ENCODE measurements around the gene PHC2.

Gene PHC2

GRCh38 chr1:33377013-33377412 is 53.9 kb downstream of the PHC2 start:
- Mint-ChIP-seq H3K4me1 (peaks cover 47% of the 10 kb centered on the region), H3K27ac (no peak overlapping the region), H3K36me3 (no peaks in the 10 kb centered on the region), H3K4me3 (no peak overlapping the region), H3K27me3 (no peaks in the 10 kb centered on the region), H3K9me3 (no peaks in the 10 kb centered on the region)

GRCh38 chr1:33375316-33375715 is 55.6 kb downstream of the PHC2 start:
- Mint-ChIP-seq H3K36me3 (no peaks in the 10 kb centered on the region), H3K4me3 (no peak overlapping the region), H3K27ac (no peak overlapping the region), H3K27me3 (no peaks in the 10 kb centered on the region), H3K4me1 (peaks cover 36% of the 10 kb centered on the region), H3K9me3 (no peaks in the 10 kb centered on the region)

GRCh38 chr1:33374336-33375105 is 56.4 kb downstream of the PHC2 start:
- no peaks in the 10 kb centered on the region for H3K27me3 Mint-ChIP-seq
- H3K9me3 Mint-ChIP-seq, result no peaks in the 10 kb centered on the region
- no peaks in the 10 kb centered on the region for H3K36me3 Mint-ChIP-seq
- H3K27ac Mint-ChIP-seq, result no peak overlapping the region
- H3K4me3 Mint-ChIP-seq, result no peak overlapping the region
- peaks cover 28% of the 10 kb centered on the region for H3K4me1 Mint-ChIP-seq

GRCh38 chr1:33373606-33374005 is 57.3 kb downstream of the PHC2 start:
- H3K9me3 Mint-ChIP-seq, result no peaks in the 10 kb centered on the region
- no peak overlapping the region for H3K27ac Mint-ChIP-seq
- no peaks in the 10 kb centered on the region for H3K27me3 Mint-ChIP-seq
- peaks cover 24% of the 10 kb centered on the region for H3K4me1 Mint-ChIP-seq
- no peaks in the 10 kb centered on the region for H3K36me3 Mint-ChIP-seq
- H3K4me3 Mint-ChIP-seq, result no peak overlapping the region

- H3K27me3 Mint-ChIP-seq, result no peaks in the 10 kb centered on the region
- peaks cover 15% of the 10 kb centered on the region for H3K4me1 Mint-ChIP-seq
- no peaks in the 10 kb centered on the region for H3K36me3 Mint-ChIP-seq
- H3K27ac Mint-ChIP-seq, result no peak overlapping the region
- H3K4me3 Mint-ChIP-seq, result no peak overlapping the region
- H3K9me3 Mint-ChIP-seq, result no peaks in the 10 kb centered on the region
Observed at GRCh38 chr1:33372677-33373076, 58.2 kb downstream of the PHC2 start.

GRCh38 chr1:33372162-33372561 is 58.7 kb downstream of the PHC2 start:
- Mint-ChIP-seq H3K4me1 (peaks cover 10% of the 10 kb centered on the region), H3K36me3 (no peaks in the 10 kb centered on the region), H3K27ac (no peak overlapping the region), H3K4me3 (no peak overlapping the region), H3K27me3 (no peaks in the 10 kb centered on the region), H3K9me3 (no peaks in the 10 kb centered on the region)

GRCh38 chr1:33371334-33371733 is 59.6 kb downstream of the PHC2 start:
- H3K9me3 Mint-ChIP-seq, result no peaks in the 10 kb centered on the region
- H3K4me1 Mint-ChIP-seq, result peaks cover 1% of the 10 kb centered on the region
- no peaks in the 10 kb centered on the region for H3K27me3 Mint-ChIP-seq
- no peaks in the 10 kb centered on the region for H3K36me3 Mint-ChIP-seq
- no peak overlapping the region for H3K4me3 Mint-ChIP-seq
- no peak overlapping the region for H3K27ac Mint-ChIP-seq

GRCh38 chr1:33370827-33371226 is 60.1 kb downstream of the PHC2 start:
- Mint-ChIP-seq H3K36me3 (no peaks in the 10 kb centered on the region), H3K27ac (no peak overlapping the region), H3K27me3 (no peaks in the 10 kb centered on the region)

GRCh38 chr1:33370301-33370700 is 60.6 kb downstream of the PHC2 start:
- no peaks in the 10 kb centered on the region for H3K4me1 Mint-ChIP-seq
- no peaks in the 10 kb centered on the region for H3K27me3 Mint-ChIP-seq
- no peaks in the 10 kb centered on the region for H3K36me3 Mint-ChIP-seq
- no peak overlapping the region for H3K4me3 Mint-ChIP-seq
- no peak overlapping the region for H3K27ac Mint-ChIP-seq
- H3K9me3 Mint-ChIP-seq, result no peaks in the 10 kb centered on the region

More at GRCh38 chr1:33370827-33371226, 60.1 kb downstream of the PHC2 start:
- no peaks in the 10 kb centered on the region for H3K4me1 Mint-ChIP-seq
- no peak overlapping the region for H3K4me3 Mint-ChIP-seq
- no peaks in the 10 kb centered on the region for H3K9me3 Mint-ChIP-seq

- Mint-ChIP-seq H3K27me3 (no peaks in the 10 kb centered on the region), H3K9me3 (no peaks in the 10 kb centered on the region), H3K36me3 (no peaks in the 10 kb centered on the region), H3K4me3 (no peak overlapping the region), H3K27ac (no peak overlapping the region), H3K4me1 (no peaks in the 10 kb centered on the region)
Observed at GRCh38 chr1:33369764-33370163, 61.1 kb downstream of the PHC2 start.

GRCh38 chr1:33369081-33369480 is 61.8 kb downstream of the PHC2 start:
- no peaks in the 10 kb centered on the region for H3K27me3 Mint-ChIP-seq
- H3K27ac Mint-ChIP-seq, result no peak overlapping the region
- no peaks in the 10 kb centered on the region for H3K9me3 Mint-ChIP-seq
- no peaks in the 10 kb centered on the region for H3K36me3 Mint-ChIP-seq
- no peak overlapping the region for H3K4me3 Mint-ChIP-seq
- no peaks in the 10 kb centered on the region for H3K4me1 Mint-ChIP-seq

GRCh38 chr1:33368431-33368830 is 62.5 kb downstream of the PHC2 start:
- Mint-ChIP-seq H3K4me1 (no peaks in the 10 kb centered on the region), H3K27me3 (no peaks in the 10 kb centered on the region), H3K9me3 (no peaks in the 10 kb centered on the region), H3K36me3 (no peaks in the 10 kb centered on the region), H3K4me3 (no peak overlapping the region), H3K27ac (no peak overlapping the region)

GRCh38 chr1:33367485-33368405 is 63.1 kb downstream of the PHC2 start:
- no peak overlapping the region for H3K4me3 Mint-ChIP-seq
- no peaks in the 10 kb centered on the region for H3K36me3 Mint-ChIP-seq
- no peaks in the 10 kb centered on the region for H3K27me3 Mint-ChIP-seq
- H3K9me3 Mint-ChIP-seq, result no peaks in the 10 kb centered on the region
- H3K27ac Mint-ChIP-seq, result no peak overlapping the region
- no peaks in the 10 kb centered on the region for H3K4me1 Mint-ChIP-seq

GRCh38 chr1:33366762-33367484 is 64.0 kb downstream of the PHC2 start:
- Mint-ChIP-seq H3K27ac (no peak overlapping the region), H3K4me3 (no peak overlapping the region), H3K4me1 (no peaks in the 10 kb centered on the region), H3K27me3 (no peaks in the 10 kb centered on the region), H3K36me3 (no peaks in the 10 kb centered on the region), H3K9me3 (no peaks in the 10 kb centered on the region)

GRCh38 chr1:33365560-33365997 is 65.3 kb downstream of the PHC2 start:
- no peak overlapping the region for H3K4me3 Mint-ChIP-seq
- no peaks in the 10 kb centered on the region for H3K9me3 Mint-ChIP-seq
- no peaks in the 10 kb centered on the region for H3K27me3 Mint-ChIP-seq
- H3K36me3 Mint-ChIP-seq, result no peaks in the 10 kb centered on the region
- H3K27ac Mint-ChIP-seq, result no peak overlapping the region
- H3K4me1 Mint-ChIP-seq, result no peaks in the 10 kb centered on the region

GRCh38 chr1:33364565-33364918 is 66.4 kb downstream of the PHC2 start:
- Mint-ChIP-seq H3K9me3 (no peaks in the 10 kb centered on the region), H3K4me3 (no peak overlapping the region), H3K27me3 (no peaks in the 10 kb centered on the region), H3K27ac (no peak overlapping the region), H3K36me3 (no peaks in the 10 kb centered on the region), H3K4me1 (no peaks in the 10 kb centered on the region)

All from activated naive CD4-positive, alpha-beta T cell treated with anti-CD3 and anti-CD28 coated beads, Interleukin-2, amount 50 U/mL, for 24 hours (primary cell).